HG02759 (cell line): ENCODE data around the gene TMUB1.

Experiments used
- ATAC-seq: cut with Tn5 transposase; IDR thresholded peaks from one replicate; pipeline ENCODE4 v1.9.1; 2021; ENCODE audit warnings: mild to moderate bottlenecking, moderate library complexity; ENCODE audit not compliant: unreplicated experiment

Gene TMUB1

GRCh38 chr7:151083071-151083823 is at the start of gene TMUB1:
TSS of gene TMUB1 (minus strand) at chr7:151083493. CDS start at chr7:151082563, 930 bp downstream.
- ATAC-seq = peak; percentile 50

GRCh38 chr7:151132461-151133205 is 49.3 kb upstream of the TMUB1 start:
- no peak for ATAC-seq

GRCh38 chr7:151131592-151132293 is 48.5 kb upstream of the TMUB1 start:
- no peak for ATAC-seq

DNA sequence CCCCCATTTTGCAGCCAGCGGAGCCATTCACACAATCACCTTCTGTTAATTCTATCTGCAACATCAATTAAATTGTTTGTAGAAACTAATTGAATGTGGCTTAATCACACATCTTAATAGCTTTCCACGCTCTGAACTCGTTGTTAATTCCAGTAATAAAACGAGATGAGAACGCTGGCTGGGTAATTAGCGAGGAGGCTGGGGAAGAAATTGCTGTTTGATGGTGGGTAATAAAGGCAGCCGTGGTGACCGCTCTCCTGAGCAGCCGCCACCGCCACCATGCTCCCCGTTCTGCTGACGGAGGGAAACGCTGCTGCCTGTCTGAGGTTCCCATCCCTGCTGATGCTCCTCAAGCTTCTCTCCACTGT is 47.9 kb upstream of the TMUB1 start:
- ATAC-seq = no peak

DNA sequence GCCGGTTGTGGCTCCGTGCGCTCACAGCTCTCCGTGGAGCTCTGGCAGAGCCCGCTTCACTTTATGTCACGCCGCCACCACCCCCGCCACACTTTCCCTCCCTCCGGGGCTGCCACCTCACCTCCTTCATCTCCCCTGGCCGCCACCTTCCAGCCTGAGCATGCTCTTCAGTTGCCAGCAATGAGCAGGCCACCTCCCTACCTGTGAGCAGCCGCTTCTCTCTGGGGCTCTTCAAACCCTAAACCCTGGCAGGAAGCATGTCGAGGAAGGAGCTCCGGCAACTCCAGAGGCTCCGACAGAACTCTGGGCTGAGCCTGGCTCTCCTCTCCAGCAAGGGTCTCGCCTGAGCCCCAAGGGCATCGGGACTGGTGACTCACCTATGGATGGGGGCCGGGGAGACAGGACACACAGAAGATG is 47.5 kb upstream of the TMUB1 start:
- ATAC-seq = no peak

- ATAC-seq = no peak
Measured at GRCh38 chr7:151129960-151130591, 46.8 kb upstream of the TMUB1 start.

- no peak for ATAC-seq
Measured at GRCh38 chr7:151129117-151129959, 46.0 kb upstream of the TMUB1 start.

DNA sequence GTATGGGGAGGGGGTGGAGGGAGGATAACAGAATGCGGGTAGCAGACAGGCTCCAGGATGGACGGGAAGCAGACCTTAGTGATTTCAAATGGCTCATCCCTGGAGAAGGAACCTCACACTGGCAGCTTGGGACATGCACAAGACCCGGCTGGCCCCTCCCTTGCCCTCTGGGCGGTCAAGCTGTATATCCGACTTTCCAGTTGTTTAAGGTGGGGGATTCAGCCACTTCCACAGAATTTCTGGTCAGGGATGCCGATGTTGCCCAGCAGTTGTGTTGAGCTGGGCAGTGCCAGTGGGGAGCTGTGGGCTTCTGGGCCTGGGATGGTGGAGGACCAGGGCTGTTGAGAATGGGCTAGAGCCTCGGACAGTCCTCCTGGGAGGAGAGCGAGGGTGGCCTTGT is 45.4 kb upstream of the TMUB1 start:
- no peak for ATAC-seq

- no peak for ATAC-seq
Measured at GRCh38 chr7:151128144-151128543, 44.9 kb upstream of the TMUB1 start.

GRCh38 chr7:151126491-151127137 is 43.3 kb upstream of the TMUB1 start:
- no peak for ATAC-seq

DNA sequence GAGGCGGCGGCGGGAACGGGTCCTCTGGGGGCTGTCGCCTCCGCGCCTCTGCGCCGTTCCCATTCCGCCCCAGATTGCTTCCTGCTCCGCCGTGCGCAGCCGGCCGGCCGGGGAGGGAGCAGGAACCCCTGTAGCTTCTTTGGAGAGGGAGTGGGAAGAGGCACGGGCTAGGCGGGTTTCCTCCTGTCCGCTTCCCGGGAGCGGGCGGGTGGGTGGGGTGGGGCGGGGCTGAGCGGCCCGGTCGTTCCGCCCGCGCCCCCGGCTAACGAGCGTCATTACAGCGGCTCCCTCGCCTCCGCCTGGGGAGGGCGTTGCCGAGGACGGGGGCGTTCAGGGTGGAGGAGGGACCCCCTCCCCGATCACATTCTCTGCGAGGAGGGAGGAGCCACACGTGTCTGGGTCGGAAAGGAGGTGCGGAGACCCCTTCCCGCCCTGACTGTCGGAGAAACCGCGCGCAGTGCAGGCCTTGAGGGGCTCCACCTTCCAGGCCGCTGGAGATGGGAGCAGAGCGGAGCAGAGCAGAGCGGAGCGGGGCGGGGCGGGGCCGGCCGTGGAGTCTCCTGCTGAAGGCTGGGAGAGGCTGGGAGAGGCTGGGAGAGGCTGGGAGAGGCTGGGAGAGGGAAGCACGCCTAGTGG is 42.7 kb upstream of the TMUB1 start:
- no peak for ATAC-seq

- ATAC-seq = no peak
Measured at GRCh38 chr7:151125470-151125845, 42.2 kb upstream of the TMUB1 start.

GRCh38 chr7:151124899-151125399 is 41.7 kb upstream of the TMUB1 start:
- ATAC-seq = no peak

DNA sequence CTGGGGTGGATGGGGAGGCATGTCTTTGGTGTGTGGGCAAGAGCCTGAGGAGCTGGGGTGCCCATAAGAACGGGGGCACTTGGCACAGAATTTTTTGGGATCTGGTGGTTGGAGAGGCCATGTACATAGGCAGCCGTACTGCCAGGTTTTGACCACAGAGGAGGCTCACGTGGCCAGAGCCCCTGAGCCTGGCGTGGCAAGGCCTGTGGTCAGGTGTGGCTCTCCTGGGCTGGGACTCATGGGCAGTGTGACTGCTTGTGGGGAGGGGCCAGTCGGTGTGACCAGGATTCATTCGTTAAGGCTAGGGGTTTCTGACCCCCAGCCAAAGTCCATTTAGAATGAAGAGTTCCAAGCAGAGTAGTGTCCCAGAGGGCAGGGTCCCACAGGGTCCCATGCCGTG is 41.2 kb upstream of the TMUB1 start:
- ATAC-seq = no peak

- peak; percentile 84 for ATAC-seq
Measured at GRCh38 chr7:151123822-151124464, 40.6 kb upstream of the TMUB1 start.

GRCh38 chr7:151123158-151123821 is 40.0 kb upstream of the TMUB1 start:
- no peak for ATAC-seq

GRCh38 chr7:151122796-151123157 is 39.5 kb upstream of the TMUB1 start:
- ATAC-seq = no peak

DNA sequence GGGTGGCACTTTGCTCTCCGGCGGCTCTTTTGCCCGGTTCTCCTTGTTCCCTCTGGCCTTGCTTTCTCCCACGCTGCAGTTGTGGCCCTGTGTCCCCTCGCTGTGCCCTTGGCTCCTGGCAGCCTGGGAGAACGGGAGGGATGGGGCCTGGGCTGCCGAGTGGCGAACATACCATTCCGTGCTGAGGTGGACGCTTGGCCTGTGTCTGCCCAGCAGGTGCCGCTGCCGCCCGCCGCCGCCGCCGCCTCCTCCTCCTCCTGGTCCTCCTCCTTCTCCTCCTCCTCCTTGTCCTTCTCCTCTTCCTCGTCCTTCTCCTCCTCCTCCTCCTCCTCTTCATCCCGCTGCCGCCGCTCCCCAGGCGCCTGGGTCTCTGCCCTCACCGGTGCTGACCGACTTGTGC is 39.0 kb upstream of the TMUB1 start:
- no peak for ATAC-seq
